H1 (cell line): ENCODE measurements around the gene TAL2. TPM values are rescaled to one million over a fixed set of nuclear protein-coding genes. Genes with fewer than 3 reads are reported as not detected.

Experiments
- CTCF ChIA-PET: fragments of 300-600 bp; sonication (Branson Sonifier 250); formaldehyde crosslinking; loops from one replicate; lab custom pipeline; 2021; ENCODE audit not compliant: partially characterized antibody; lab: Charles Lee
- POLR2A ChIA-PET: fragments of 300-600 bp; sonication (Branson Sonifier 250); formaldehyde crosslinking; loops from one replicate; lab custom pipeline; 2021; ENCODE audit warnings: inconsistent platforms; ENCODE audit not compliant: partially characterized antibody; lab: Charles Lee
- DNase-seq, 2 experiments: peaks; one replicate each; pipeline versions ENCODE4 v3.0.0 to v3.0.0-alpha.2; 2010 to 2022; ENCODE audit warnings: low spot score in 2 of 2, low read depth in 1 of 2, mixed read lengths in 1 of 2
- FAIRE-seq: peaks from 2 replicates; lab custom pipeline; 2011; peaks lifted over from hg19 to GRCh38; lab: Jason Lieb, UNC
- H2AFZ ChIP-seq: 2 replicates; pipeline ENCODE4 v1.8.1; 2012; ENCODE audit warnings: low read length, inconsistent platforms
- H2AK5ac ChIP-seq: 2 replicates; pipeline ENCODE4 v1.6.1; 2013; ENCODE audit warnings: low read depth, low read length
- H2BK120ac ChIP-seq: replicated peaks from 2 replicates; pipeline ENCODE3; 2013; ENCODE audit warnings: low read depth, low read length, inconsistent platforms
- H2BK12ac ChIP-seq: 2 replicates; pipeline ENCODE4 v1.6.1; 2013; ENCODE audit warnings: low read depth, low read length
- H2BK15ac ChIP-seq: 2 replicates; pipeline ENCODE4 v1.6.1; 2013; ENCODE audit warnings: low read length
- H2BK20ac ChIP-seq: 2 replicates; pipeline ENCODE4 v1.6.1; 2013; ENCODE audit warnings: low read length
- H2BK5ac ChIP-seq: 2 replicates; pipeline ENCODE4 v1.6.1; 2013; ENCODE audit warnings: low read depth, low read length
- H3K14ac ChIP-seq: 2 replicates; pipeline ENCODE4 v1.6.1; 2013; ENCODE audit warnings: inconsistent platforms; ENCODE audit not compliant: insufficient read length
- H3K18ac ChIP-seq: 2 replicates; pipeline ENCODE4 v1.6.1; 2013; ENCODE audit warnings: low read length; ENCODE audit errors: extremely low read depth
- H3K23ac ChIP-seq: 2 replicates; pipeline ENCODE4 v1.6.1; 2013; ENCODE audit warnings: inconsistent platforms; ENCODE audit not compliant: insufficient read length
- H3K23me2 ChIP-seq: 2 replicates; pipeline ENCODE4 v1.6.1; 2013; ENCODE audit warnings: low read depth, low read length
- H3K27ac ChIP-seq: 2 replicates; pipeline ENCODE4 v1.6.1; 2011; ENCODE audit warnings: low read depth, low read length, inconsistent platforms
- H3K27me3 ChIP-seq, 4 experiments: replicated peaks in 1 of 4; 1 replicate in 1 of 4; 2 replicates in 3 of 4; pipeline versions ENCODE4 v1.6.1 to v1.8.1; 2011 to 2013; ENCODE audit warnings: low read length in 3 of 4, mild to moderate bottlenecking in 3 of 4, inconsistent platforms in 2 of 4, mixed read lengths in 2 of 4, moderate library complexity in 1 of 4; ENCODE audit not compliant: control insufficient read depth in 3 of 4, insufficient read depth in 3 of 4; ENCODE audit errors: extremely low read depth in 1 of 4
- H3K36me3 ChIP-seq, 4 experiments: 2 replicates each; pipeline versions ENCODE4 v1.6.1 to v1.8.1; 2011 to 2013; ENCODE audit warnings: mild to moderate bottlenecking in 4 of 4, low read length in 3 of 4, moderate library complexity in 2 of 4, control low read depth in 1 of 4, inconsistent platforms in 1 of 4; ENCODE audit not compliant: insufficient read depth in 4 of 4, control insufficient read depth in 2 of 4
- H3K4ac ChIP-seq: replicated peaks from 2 replicates; pipeline ENCODE3; 2013; ENCODE audit warnings: low read length, low read depth, mixed read lengths, inconsistent platforms; ENCODE audit not compliant: insufficient read length
- H3K4me1 ChIP-seq, 4 experiments: replicated peaks in 1 of 4; 1 replicate in 1 of 4; 2 replicates in 3 of 4; pipeline versions ENCODE4 v1.6.1 to v1.8.1; 2011 to 2013; ENCODE audit warnings: low read length in 3 of 4, inconsistent platforms in 2 of 4, mixed read lengths in 1 of 4; ENCODE audit not compliant: insufficient read depth in 4 of 4, control insufficient read depth in 3 of 4
- H3K4me2 ChIP-seq, 2 experiments: 2 replicates each; pipeline versions ENCODE4 v1.6.1 to v1.8.1; 2011 to 2013; ENCODE audit warnings: low read depth in 2 of 2, low read length in 2 of 2, control low read depth in 1 of 2, inconsistent platforms in 1 of 2, mild to moderate bottlenecking in 1 of 2; ENCODE audit not compliant: insufficient read depth in 1 of 2
- H3K4me3 ChIP-seq, 4 experiments: fragments of 200-600, 300-600 bp in 1 of 4; sonication (generic), shearing (Covaris generic), sonication (Bioruptor Twin) in 1 of 4; 2 replicates each; pipeline versions ENCODE4 v1.5.1 to v1.8.1; 2011 to 2016; ENCODE audit warnings: low read length in 4 of 4, low read depth in 3 of 4, control low read depth in 2 of 4, inconsistent platforms in 2 of 4, mild to moderate bottlenecking in 2 of 4, mixed read lengths in 1 of 4, moderate library complexity in 1 of 4; ENCODE audit not compliant: insufficient read depth in 2 of 4; ENCODE audit errors: extremely low read depth in 1 of 4
- H3K56ac ChIP-seq: replicated peaks from 2 replicates; pipeline ENCODE3; 2013; ENCODE audit warnings: low read depth, mild to moderate bottlenecking, mixed read lengths, low read length, inconsistent platforms; ENCODE audit not compliant: insufficient read length
- H3K79me1 ChIP-seq: 2 replicates; pipeline ENCODE4 v1.6.1; 2013; ENCODE audit warnings: low read depth, low read length, control low read depth
- H3K79me2 ChIP-seq, 2 experiments: 2 replicates each; pipeline versions ENCODE4 v1.6.1 to v1.8.1; 2012 to 2013; ENCODE audit warnings: low read length in 2 of 2, mild to moderate bottlenecking in 2 of 2, inconsistent platforms in 1 of 2; ENCODE audit not compliant: insufficient read depth in 2 of 2, control insufficient read depth in 1 of 2
- H3K9ac ChIP-seq, 4 experiments: replicated peaks in 1 of 4; 1 replicate in 1 of 4; 2 replicates in 3 of 4; pipeline versions ENCODE4 v1.6.1 to v1.8.1; 2011 to 2013; ENCODE audit warnings: low read depth in 3 of 4, low read length in 3 of 4, control low read depth in 2 of 4, mild to moderate bottlenecking in 2 of 4, moderate library complexity in 2 of 4, inconsistent platforms in 1 of 4; ENCODE audit errors: extremely low read depth in 1 of 4
- H3K9me3 ChIP-seq, 2 experiments: 2 replicates each; pipeline versions ENCODE4 v1.6.1 to v1.8.1; 2012 to 2013; ENCODE audit warnings: mild to moderate bottlenecking in 2 of 2, moderate library complexity in 2 of 2, control low read depth in 1 of 2, inconsistent platforms in 1 of 2, low read depth in 1 of 2, low read length in 1 of 2, mixed read lengths in 1 of 2; ENCODE audit not compliant: insufficient read depth in 2 of 2
- H4K20me1 ChIP-seq, 2 experiments: replicated peaks in 1 of 2; 2 replicates each; pipeline versions ENCODE3 to v1.8.1; 2011 to 2013; ENCODE audit warnings: inconsistent platforms in 2 of 2, low read length in 2 of 2, mild to moderate bottlenecking in 1 of 2; ENCODE audit not compliant: insufficient read depth in 2 of 2, control insufficient read depth in 1 of 2
- H4K5ac ChIP-seq: 2 replicates; pipeline ENCODE4 v1.6.1; 2013; ENCODE audit warnings: low read length, low read depth, mixed read lengths, inconsistent platforms; ENCODE audit not compliant: insufficient read length
- H4K8ac ChIP-seq: 2 replicates; pipeline ENCODE4 v1.8.0; 2013; ENCODE audit warnings: mild to moderate bottlenecking, moderate library complexity, low read length, inconsistent platforms; ENCODE audit not compliant: insufficient read depth; ENCODE audit errors: extremely low read depth
- H4K91ac ChIP-seq: replicated peaks from 2 replicates; pipeline ENCODE3; 2013; ENCODE audit warnings: low read length, mixed read lengths, inconsistent platforms; ENCODE audit not compliant: insufficient read length
- BRCA1 ChIP-seq: IDR thresholded peaks from 2 replicates; pipeline ENCODE4 v1.6.1; 2012; ENCODE audit warnings: low read depth, low read length, improper control_type of control experiment
- CBX8 ChIP-seq: fragments of 300-800, 300-1000 bp; sonication (generic); IDR thresholded peaks from 2 replicates; pipeline ENCODE4 v1.7.1; 2016; ENCODE audit warnings: low read depth, low read length, borderline replicate concordance
- CHD2 ChIP-seq: IDR thresholded peaks from 2 replicates; pipeline ENCODE4 v1.6.1; 2012; ENCODE audit warnings: low read length, improper control_type of control experiment
- EZH2 ChIP-seq: fragments of 200-600 bp; sonication (generic); IDR thresholded peaks from 2 replicates; pipeline ENCODE4 v1.7.1; 2012; ENCODE audit warnings: low read depth, mild to moderate bottlenecking, moderate library complexity, low read length, inconsistent platforms; ENCODE audit not compliant: severe bottlenecking
- POLR2AphosphoS5 ChIP-seq: IDR thresholded peaks from 2 replicates; pipeline ENCODE4 v1.6.1; 2011; ENCODE audit warnings: low read depth, low read length
- SUZ12 ChIP-seq: fragments of 200-600 bp; sonication (generic); IDR thresholded peaks from 2 replicates; pipeline ENCODE4 v1.6.1; 2012; ENCODE audit warnings: mild to moderate bottlenecking, inconsistent platforms, low read length, moderate library complexity, mixed read lengths
- WGBS, 2 experiments: shearing (Covaris generic) in 1 of 2; methylation state at CpG; one replicate each; pipeline versions ENCODE4 v1.1.6 to v1.1.7; 2013 to 2015; ENCODE audit warnings: low lambda C conversion rate in 2 of 2, mixed read lengths in 2 of 2, inconsistent platforms in 1 of 2, low coverage in 1 of 2, missing lambda C conversion rate in 1 of 2; ENCODE audit not compliant: insufficient replicate concordance in 2 of 2, insufficient coverage in 1 of 2, insufficient read length in 1 of 2; ENCODE audit errors: extremely low coverage in 1 of 2, missing lambda C conversion rate in 1 of 2; 5-methylcytosine and 5-hydroxymethylcytosine counted together
- polyA plus RNA-seq, 7 experiments: library from polyadenylated mRNA; depleted of rRNA in 3 of 7; stranded (reverse) in 5 of 7; unstranded in 2 of 7; fragments of >200 nt in 5 of 7; fragments of 200-250 nt in 2 of 7; gene quantifications; 1 replicate in 5 of 7; 2 replicates in 1 of 7; 4 replicates in 1 of 7; pipeline versions ENCODE4 v1.2.1 to v1.2.3, GENCODE V29; 2011 to 2013; ENCODE audit warnings: missing spikeins in 2 of 7, mixed read lengths in 2 of 7
- total RNA-seq: library from RNA; stranded (reverse); fragmentation: NEBNext Ultra II Directional; extraction: Animal tissue kit (Norgen Biotek cat#: 25700); gene quantifications from 2 replicates; pipeline ENCODE4 v1.2.1, GENCODE V29; 2021

Gene TAL2
- total and polyA plus RNA-seq, 2 of the 8 experiments (the other 6 are each of a cell fraction or from before 2014, with no cell fraction given), result 0.65 to 0.82 TPM

DNA sequence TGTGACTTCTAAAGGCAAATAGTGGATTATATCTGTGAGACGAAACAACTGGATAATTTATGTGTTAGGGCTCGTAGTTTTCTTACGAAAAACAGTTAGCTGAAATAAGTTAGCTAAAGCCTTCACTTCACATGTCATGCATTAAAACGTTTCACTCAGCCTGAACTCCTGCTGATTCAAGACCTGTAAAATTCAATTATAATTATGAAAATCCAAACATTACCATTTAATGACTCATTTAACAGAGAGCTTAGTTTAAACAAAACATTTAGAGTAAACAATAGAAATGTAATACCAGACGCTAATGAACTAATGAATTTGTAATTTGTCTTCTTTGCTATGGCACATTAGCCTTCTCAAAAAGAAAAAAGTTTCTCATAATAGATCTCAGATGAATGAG lies 1.7 kb downstream of the TAL2 start:
- Histone ChIP-seq H3K23me2 (no peaks in the 10 kb centered on the region), H3K79me2 (no peaks in the 10 kb centered on the region), H3K4me3 (no peak overlapping the region), H3K79me1 (no peaks in the 10 kb centered on the region), H2BK120ac (no peak overlapping the region), H3K27me3 (peaks cover 0 to 11% (median under 1%) of the 10 kb centered on the region in 4 experiments; a peak in 4 of 7 replicates), H2BK15ac (no peak overlapping the region), H3K9ac (no peak overlapping the region), H3K4me1 (no peaks in the 10 kb centered on the region), H2AK5ac (no peak overlapping the region), H3K27ac (no peak overlapping the region), H3K4ac (no peak overlapping the region), H3K23ac (no peak overlapping the region), H3K18ac (no peak overlapping the region), H3K14ac (no peak overlapping the region), H2AFZ (no peak overlapping the region), H2BK20ac (no peak overlapping the region), H4K20me1 (no peaks in the 10 kb centered on the region), H4K8ac (no peak overlapping the region), H3K4me2 (no peak overlapping the region), H3K9me3 (no peaks in the 10 kb centered on the region), H2BK12ac (no peak overlapping the region), H4K5ac (no peak overlapping the region)
- POLR2A ChIA-PET, result interaction anchor here (0.7 kb wide), 1 partner anchor 12 kb away, joined by 3 read pairs; no protein-coding TSS in a partner anchor
- FAIRE-seq (no peak), DNase-seq (no peak)
- 86% methylated on average over 5 of the region's 5 CpGs; no CpG with 5 or more reads in 1 of the 2 experiments for WGBS, 2 experiments
- TF ChIP-seq EZH2, result no peak
- no peak for TF ChIP-seq CHD2
- no peak for TF ChIP-seq SUZ12
- no peak for TF ChIP-seq BRCA1
- TF ChIP-seq CBX8, result no peak
- TF ChIP-seq POLR2AphosphoS5, result no peak
- TF ChIP-seq, all 59 proteins: peak for 0
- Histone ChIP-seq H3K56ac (no peak overlapping the region), H2BK5ac (no peak overlapping the region), H4K91ac (no peak overlapping the region), H3K36me3 (no peaks in the 10 kb centered on the region)
- CTCF ChIA-PET, result interaction anchor here (0.9 kb wide), 1 partner anchor 17 kb away, joined by 3 read pairs; no protein-coding TSS in a partner anchor
